GM21367 (cell line): ENCODE results near the gene KRT7.

Experiments
- ATAC-seq: cut with Tn5 transposase; IDR thresholded peaks from one replicate; pipeline ENCODE4 v1.9.1; 2021; ENCODE audit not compliant: unreplicated experiment

The KRT7 gene

GRCh38 chr12:52296572-52297215, 63.7 kb downstream of the KRT7 start:
- ATAC-seq, result no peak
